ENCODE measurements around the gene NRG3.

GRCh38 chr10:82826132-82826531 is 951.1 kb downstream of the NRG3 start:
- TF ChIP-seq CTCF (IDR thresholded peaks at IDR 0.05; ENCODE audit: insufficient read depth, low read length) = no peak
- TF ChIP-seq POLR2AphosphoS5 (IDR thresholded peaks at IDR 0.05; ENCODE audit: low read depth) = no peak
- no peak for TF ChIP-seq REST (IDR thresholded peaks at IDR 0.05; ENCODE audit: insufficient replicate concordance, low read depth)
- TF ChIP-seq GABPA (IDR thresholded peaks at IDR 0.05; ENCODE audit: low read depth) = no peak
